Immature natural killer cell (primary cell): ENCODE results near the gene THRB. TPM values are rescaled to one million over a fixed set of nuclear protein-coding genes. Genes with fewer than 3 reads are reported as not detected.

Experiments
- DNase-seq, 3 donors: peaks; one replicate each; pipeline ENCODE4 v3.0.0; 2022; ENCODE audit warnings: mixed read lengths in 1 of 3
- H3K27ac Mint-ChIP-seq, 6 donors: one replicate each; pipeline ENCODE4 v1.8.0; 2020; ENCODE audit warnings: mixed read lengths in 6 of 6, mild to moderate bottlenecking in 5 of 6, inconsistent platforms in 4 of 6, moderate library complexity in 3 of 6
- H3K27me3 Mint-ChIP-seq, 3 donors: one replicate each; pipeline ENCODE4 v1.8.0; 2020 to 2021; ENCODE audit warnings: low read depth in 3 of 3, mild to moderate bottlenecking in 3 of 3, mixed read lengths in 3 of 3, moderate library complexity in 3 of 3, inconsistent platforms in 1 of 3
- H3K36me3 Mint-ChIP-seq, 3 donors: one replicate each; pipeline ENCODE4 v1.8.0; 2020; ENCODE audit warnings: mixed read lengths in 3 of 3, inconsistent platforms in 2 of 3, mild to moderate bottlenecking in 2 of 3
- H3K4me1 Mint-ChIP-seq, 2 donors: one replicate each; pipeline ENCODE4 v1.8.0; 2020; ENCODE audit warnings: inconsistent platforms in 2 of 2, mild to moderate bottlenecking in 2 of 2, mixed read lengths in 2 of 2, moderate library complexity in 1 of 2
- H3K4me3 Mint-ChIP-seq, 5 donors: one replicate each; pipeline ENCODE4 v1.8.0; 2020; ENCODE audit warnings: mild to moderate bottlenecking in 5 of 5, mixed read lengths in 5 of 5, inconsistent platforms in 3 of 5, moderate library complexity in 3 of 5
- H3K9me3 Mint-ChIP-seq, 6 donors: one replicate each; pipeline ENCODE4 v1.8.0; 2020; ENCODE audit warnings: mild to moderate bottlenecking in 6 of 6, mixed read lengths in 6 of 6, inconsistent platforms in 4 of 6, moderate library complexity in 3 of 6
- polyA plus RNA-seq, 3 donors: library from polyadenylated mRNA; unstranded; fragments of 300-500 nt; fragmentation: Illumina TruSeq; gene quantifications; one replicate each; pipeline ENCODE4 v1.2.3, GENCODE V29; 2021

The THRB gene
- polyA plus RNA-seq, 3 donors from 2014 or later, result not detected

- Mint-ChIP-seq H3K4me3 (no peak overlapping the region), H3K27me3 (no peaks in the 10 kb centered on the region), H3K4me1 (no peaks in the 10 kb centered on the region), H3K36me3 (no peaks in the 10 kb centered on the region), H3K27ac (no peak overlapping the region), H3K9me3 (no peaks in the 10 kb centered on the region)
- DNase-seq, result no peak
These were observed 357.9 kb downstream of the THRB start for GRCh38 chr3:24136624-24137310.

- H3K4me1 Mint-ChIP-seq, result no peaks in the 10 kb centered on the region
- no peaks in the 10 kb centered on the region for H3K9me3 Mint-ChIP-seq
- no peak overlapping the region for H3K27ac Mint-ChIP-seq
- no peak overlapping the region for H3K4me3 Mint-ChIP-seq
- H3K27me3 Mint-ChIP-seq, result no peaks in the 10 kb centered on the region
- no peaks in the 10 kb centered on the region for H3K36me3 Mint-ChIP-seq
- DNase-seq, result no peak
These were observed 359.4 kb downstream of the THRB start for GRCh38 chr3:24135280-24135679.

GRCh38 chr3:24133942-24134341 lies 360.7 kb downstream of the THRB start:
- no peak overlapping the region for H3K27ac Mint-ChIP-seq
- H3K4me3 Mint-ChIP-seq, result no peak overlapping the region
- no peaks in the 10 kb centered on the region for H3K36me3 Mint-ChIP-seq
- H3K27me3 Mint-ChIP-seq, result no peaks in the 10 kb centered on the region
- DNase-seq, result no peak
- no peaks in the 10 kb centered on the region for H3K9me3 Mint-ChIP-seq
- H3K4me1 Mint-ChIP-seq, result no peaks in the 10 kb centered on the region

GRCh38 chr3:24133436-24133835 lies 361.2 kb downstream of the THRB start:
- Mint-ChIP-seq H3K27me3 (no peaks in the 10 kb centered on the region), H3K4me1 (no peaks in the 10 kb centered on the region), H3K9me3 (no peaks in the 10 kb centered on the region), H3K27ac (no peak overlapping the region), H3K36me3 (no peaks in the 10 kb centered on the region), H3K4me3 (no peak overlapping the region)
- no peak for DNase-seq

- Mint-ChIP-seq H3K27ac (no peak overlapping the region), H3K27me3 (peaks cover 0 to 4% (median 0%) of the 10 kb centered on the region in 3 donors), H3K4me1 (no peaks in the 10 kb centered on the region), H3K36me3 (no peaks in the 10 kb centered on the region), H3K9me3 (no peaks in the 10 kb centered on the region), H3K4me3 (no peak overlapping the region)
- DNase-seq, result no peak
These were observed 365.1 kb downstream of the THRB start for GRCh38 chr3:24129549-24129948.

GRCh38 chr3:24128199-24129005 lies 366.2 kb downstream of the THRB start:
- Mint-ChIP-seq H3K4me1 (no peaks in the 10 kb centered on the region), H3K27ac (no peak overlapping the region), H3K36me3 (no peaks in the 10 kb centered on the region), H3K27me3 (peaks cover 0 to 4% (median 0%) of the 10 kb centered on the region in 3 donors), H3K9me3 (no peaks in the 10 kb centered on the region), H3K4me3 (no peak overlapping the region)
- no peak for DNase-seq

GRCh38 chr3:24123596-24123995 lies 371.1 kb downstream of the THRB start:
- H3K4me1 Mint-ChIP-seq, result no peaks in the 10 kb centered on the region
- DNase-seq, result no peak
- H3K9me3 Mint-ChIP-seq, result peaks cover 0 to 3% (median 0%) of the 10 kb centered on the region in 6 donors
- H3K27ac Mint-ChIP-seq, result no peak overlapping the region
- H3K4me3 Mint-ChIP-seq, result no peak overlapping the region
- peaks cover 0 to 7% (median 4%) of the 10 kb centered on the region in 3 donors for H3K27me3 Mint-ChIP-seq
- H3K36me3 Mint-ChIP-seq, result no peaks in the 10 kb centered on the region

GRCh38 chr3:24120434-24120833 lies 374.2 kb downstream of the THRB start:
- H3K27me3 Mint-ChIP-seq, result peaks cover 0 to 7% (median 0%) of the 10 kb centered on the region in 3 donors
- no peak for DNase-seq
- H3K4me1 Mint-ChIP-seq, result no peaks in the 10 kb centered on the region
- H3K9me3 Mint-ChIP-seq, result peaks cover 0 to 3% (median 0%) of the 10 kb centered on the region in 6 donors
- H3K4me3 Mint-ChIP-seq, result no peak overlapping the region
- H3K36me3 Mint-ChIP-seq, result no peaks in the 10 kb centered on the region
- H3K27ac Mint-ChIP-seq, result no peak overlapping the region

GRCh38 chr3:24119321-24119751 lies 375.3 kb downstream of the THRB start:
- H3K4me3 Mint-ChIP-seq, result no peak overlapping the region
- H3K9me3 Mint-ChIP-seq, result peaks cover 0 to 3% (median 0%) of the 10 kb centered on the region in 6 donors
- no peaks in the 10 kb centered on the region for H3K4me1 Mint-ChIP-seq
- no peak overlapping the region for H3K27ac Mint-ChIP-seq
- H3K36me3 Mint-ChIP-seq, result no peaks in the 10 kb centered on the region
- DNase-seq, result no peak
- H3K27me3 Mint-ChIP-seq, result peaks cover 0 to 7% (median 0%) of the 10 kb centered on the region in 3 donors

GRCh38 chr3:24117508-24117907 lies 377.1 kb downstream of the THRB start:
- Mint-ChIP-seq H3K36me3 (no peaks in the 10 kb centered on the region), H3K9me3 (peaks cover 0 to 3% (median 0%) of the 10 kb centered on the region in 6 donors), H3K4me1 (no peaks in the 10 kb centered on the region), H3K4me3 (no peak overlapping the region), H3K27ac (no peak overlapping the region), H3K27me3 (peaks cover 0 to 4% (median 0%) of the 10 kb centered on the region in 3 donors)
- no peak for DNase-seq

- no peak overlapping the region for H3K27ac Mint-ChIP-seq
- H3K9me3 Mint-ChIP-seq, result no peaks in the 10 kb centered on the region
- no peak for DNase-seq
- H3K36me3 Mint-ChIP-seq, result no peaks in the 10 kb centered on the region
- no peaks in the 10 kb centered on the region for H3K27me3 Mint-ChIP-seq
- H3K4me3 Mint-ChIP-seq, result no peak overlapping the region
- no peaks in the 10 kb centered on the region for H3K4me1 Mint-ChIP-seq
These were observed 382.9 kb downstream of the THRB start for GRCh38 chr3:24111711-24112110.

- no peak for DNase-seq
- H3K4me1 Mint-ChIP-seq, result no peaks in the 10 kb centered on the region
- H3K27me3 Mint-ChIP-seq, result peaks cover 0 to 2% (median 0%) of the 10 kb centered on the region in 3 donors
These were observed 384.6 kb downstream of the THRB start for GRCh38 chr3:24110051-24110450.

GRCh38 chr3:24101676-24102168 lies 392.9 kb downstream of the THRB start:
- no peak overlapping the region for H3K4me3 Mint-ChIP-seq
- H3K27me3 Mint-ChIP-seq, result peaks cover 0 to 2% (median 2%) of the 10 kb centered on the region in 3 donors
- H3K4me1 Mint-ChIP-seq, result no peaks in the 10 kb centered on the region
- H3K9me3 Mint-ChIP-seq, result no peaks in the 10 kb centered on the region
- no peaks in the 10 kb centered on the region for H3K36me3 Mint-ChIP-seq
- no peak overlapping the region for H3K27ac Mint-ChIP-seq
- no peak for DNase-seq

More at GRCh38 chr3:24110051-24110450, 384.6 kb downstream of the THRB start:
- Mint-ChIP-seq H3K9me3 (no peaks in the 10 kb centered on the region), H3K4me3 (no peak overlapping the region), H3K27ac (no peak overlapping the region), H3K36me3 (no peaks in the 10 kb centered on the region)

- Mint-ChIP-seq H3K27ac (no peak overlapping the region), H3K9me3 (peaks cover 0 to 6% (median 0%) of the 10 kb centered on the region in 6 donors), H3K27me3 (peaks cover 0 to 2% (median 2%) of the 10 kb centered on the region in 3 donors), H3K4me1 (no peaks in the 10 kb centered on the region), H3K36me3 (no peaks in the 10 kb centered on the region), H3K4me3 (no peak overlapping the region)
- DNase-seq, result no peak
These were observed 393.8 kb downstream of the THRB start for GRCh38 chr3:24100696-24101402.
